Measurements from ENCODE around the gene NPB. TPM values are rescaled to one million over a fixed set of nuclear protein-coding genes. Genes with fewer than 3 reads are reported as not detected.

The NPB gene
- total and polyA plus RNA-seq, 2 of the 8 experiments (the other 6 are each of a cell fraction or from before 2014, with no cell fraction given) = 1.5 to 2.5 TPM

- TF ChIP-seq CHD7 (IDR thresholded peaks at IDR 0.05; ENCODE audit: insufficient replicate concordance, low read length) (no peak), CHD2 (IDR thresholded peaks at IDR 0.05; ENCODE audit: low read length) (0 out of 2 replicates have a peak, but pooled peaks have one; percentile 25), TEAD4 (IDR thresholded peaks at IDR 0.05; ENCODE audit: low read depth, low read length) (no peak; the same call in 1 of the 2 replicates), ASH2L (IDR thresholded peaks at IDR 0.05; ENCODE audit: low read length) (no peak), MAX (IDR thresholded peaks at IDR 0.05) (0 out of 2 replicates have a peak, but pooled peaks have one; percentile 29), CTCF (IDR thresholded peaks at IDR 0.05; ENCODE audit: control extremely low read depth in 1 of 3, insufficient read depth in 1 of 3, low read depth in 1 of 3, low read length in 3 of 3) (no peak), POLR2A (IDR thresholded peaks at IDR 0.05; ENCODE audit: control extremely low read depth in 1 of 2, low read depth in 2 of 2, low read length in 2 of 2) (peak; percentile 9 to 51; a peak in 2 of 3 replicates)
Measured at GRCh38 chr17:81867170-81867990, 34.7 kb upstream of the NPB start (continued).
